Panc1 (cell line): Measurements from ENCODE around the gene ZNF664. TPM values are rescaled to one million over a fixed set of nuclear protein-coding genes. Genes with fewer than 3 reads are reported as not detected.

Experiments
- ATAC-seq: fragments of 200-7000 bp; cut with Tn5 transposase; 2 replicates; pipeline ENCODE4 v1.9.1; 2020; ENCODE audit warnings: mild to moderate bottlenecking, moderate library complexity
- BruUV-seq: library from RNA; stranded (reverse); fragments of 400-500 nt; replicated peaks from 2 replicates; lab custom pipeline; 2021; lab: Mats Ljungman, UMichigan
- CTCF ChIA-PET: fragments of 300-600 bp; sonication (Branson Sonifier 250); formaldehyde crosslinking; loops from one replicate; lab custom pipeline; 2022; ENCODE audit warnings: antibody characterized with exemption; lab: Charles Lee
- POLR2A ChIA-PET: fragments of 300-600 bp; sonication (Branson Sonifier 250); formaldehyde crosslinking; loops from one replicate; lab custom pipeline; 2022; ENCODE audit warnings: antibody characterized with exemption; lab: Charles Lee
- DNase-seq: peaks from one replicate; pipeline ENCODE4 v3.0.0-alpha.2; 2010; ENCODE audit warnings: low read depth, low spot score
- H3K27ac ChIP-seq: 2 replicates; pipeline ENCODE4 v1.5.1; 2011; ENCODE audit warnings: mild to moderate bottlenecking, low read length, inconsistent platforms
- H3K27me3 ChIP-seq: fragments of 200-500 bp; sonication (Bioruptor generic); 2 replicates; pipeline ENCODE4 v1.6.0; 2014; ENCODE audit warnings: low read length, inconsistent platforms; ENCODE audit not compliant: control insufficient read depth, insufficient read depth
- H3K36me3 ChIP-seq: fragments of 200-500 bp; sonication (Bioruptor generic); 2 replicates; pipeline ENCODE4 v1.5.1; 2014; ENCODE audit warnings: inconsistent platforms, mild to moderate bottlenecking, low read length, moderate library complexity; ENCODE audit not compliant: control insufficient read depth, insufficient read depth
- H3K4me1 ChIP-seq: 2 replicates; pipeline ENCODE4 v1.5.1; 2011; ENCODE audit warnings: inconsistent platforms, mild to moderate bottlenecking, low read length, moderate library complexity; ENCODE audit not compliant: control insufficient read depth, insufficient read depth
- H3K4me3 ChIP-seq, 2 experiments: 2 replicates each; pipeline ENCODE4 v1.5.1; 2011 to 2012; ENCODE audit warnings: low read depth in 2 of 2, low read length in 2 of 2, mild to moderate bottlenecking in 2 of 2, inconsistent platforms in 1 of 2, moderate library complexity in 1 of 2
- H3K9me3 ChIP-seq: fragments of 200-500 bp; sonication (Bioruptor generic); 2 replicates; pipeline ENCODE4 v1.5.1; 2014; ENCODE audit warnings: low read depth, mild to moderate bottlenecking, inconsistent platforms, low read length, moderate library complexity; ENCODE audit not compliant: control insufficient read depth, insufficient read depth
- POLR2AphosphoS5 ChIP-seq: IDR thresholded peaks from 2 replicates; pipeline ENCODE4 v1.6.1; 2012; ENCODE audit warnings: mild to moderate bottlenecking, low read depth, low read length, moderate library complexity
- SIN3A ChIP-seq: IDR thresholded peaks from 2 replicates; pipeline ENCODE4 v1.6.1; 2012; ENCODE audit warnings: low read depth, mild to moderate bottlenecking, low read length, moderate library complexity, borderline replicate concordance; ENCODE audit not compliant: insufficient read depth
- TCF7L2 ChIP-seq: IDR thresholded peaks from 2 replicates; pipeline ENCODE4 v1.6.1; 2011; ENCODE audit warnings: mild to moderate bottlenecking, low read depth, low read length, inconsistent platforms
- in situ Hi-C: cut with HindIII; loops from 2 replicates; pipeline ENCODE4 v1.10.0; 2016; ENCODE audit warnings: low sequenced_read_pairs, low pct_unique_long_range_greater_than_20kb
- intact Hi-C: fragments of 100-400 bp; cut with micrococcal nuclease; formaldehyde crosslinking; loops from one replicate; pipeline ENCODE4 v1.10.0; 2022; ENCODE audit not compliant: unreplicated experiment
- total RNA-seq: library from RNA; stranded (reverse); gene quantifications from one replicate; pipeline ENCODE4 v1.2.1, GENCODE V29; 2021; ENCODE audit not compliant: unreplicated experiment
- TF ChIP-seq, protein P1 (sequence below): fragments of 450-650 bp; IDR thresholded peaks from 2 replicates; pipeline ENCODE4 v1.5.1; 2017; ENCODE audit warnings: mild to moderate bottlenecking
- TF ChIP-seq, protein P2 (sequence below), 2 experiments: IDR thresholded peaks; 2 replicates each; pipeline ENCODE4 v1.6.1; 2011 to 2012; ENCODE audit warnings: low read depth in 2 of 2, control low read depth in 1 of 2, low read length in 1 of 2, mild to moderate bottlenecking in 1 of 2, moderate library complexity in 1 of 2; ENCODE audit not compliant: insufficient read depth in 1 of 2

ZNF664 gene
- total RNA-seq, 1 experiment from 2014 or later = 115 TPM

DNA sequence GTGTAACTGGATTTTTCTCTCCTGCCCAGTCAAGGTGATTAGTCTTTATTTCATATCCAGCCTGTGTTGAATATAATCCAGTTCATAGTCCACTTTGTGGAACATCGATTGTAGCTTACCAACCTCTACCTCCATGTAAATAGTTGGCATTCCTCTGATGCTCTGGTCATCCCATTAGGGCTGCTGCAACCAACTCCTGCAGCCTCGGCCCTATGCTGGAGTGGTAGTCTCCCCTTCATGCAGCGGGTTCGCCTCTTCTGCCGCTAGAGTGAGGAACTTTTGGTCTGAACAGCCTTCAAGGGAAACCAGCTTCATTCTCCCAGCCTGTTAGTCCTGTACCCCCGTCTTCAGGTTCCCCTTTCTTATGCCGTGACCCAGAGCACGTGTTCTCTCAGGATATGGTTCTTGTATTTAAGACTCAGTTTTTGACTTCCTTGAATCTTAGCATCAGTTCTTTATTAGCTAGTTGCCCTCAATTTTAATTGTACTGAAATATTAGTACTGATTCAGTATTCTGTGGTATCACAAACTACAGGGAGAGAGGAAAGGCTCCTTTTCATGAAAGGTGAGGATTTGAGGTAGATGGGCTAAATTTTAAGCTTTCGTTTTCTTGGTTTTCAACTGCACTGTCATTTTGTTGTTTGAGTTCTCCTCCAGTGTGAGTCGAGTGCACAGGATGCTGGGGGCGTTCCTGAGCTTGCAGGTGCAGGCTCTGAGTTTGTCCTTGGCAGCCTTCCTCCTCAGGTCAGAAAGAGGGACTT, 33.2 kb downstream of the ZNF664 start:
- TF ChIP-seq POLR2AphosphoS5 = no peak
- TF ChIP-seq TCF7L2 = no peak
- TF ChIP-seq SIN3A = no peak
- TF ChIP-seq, protein P1, sequence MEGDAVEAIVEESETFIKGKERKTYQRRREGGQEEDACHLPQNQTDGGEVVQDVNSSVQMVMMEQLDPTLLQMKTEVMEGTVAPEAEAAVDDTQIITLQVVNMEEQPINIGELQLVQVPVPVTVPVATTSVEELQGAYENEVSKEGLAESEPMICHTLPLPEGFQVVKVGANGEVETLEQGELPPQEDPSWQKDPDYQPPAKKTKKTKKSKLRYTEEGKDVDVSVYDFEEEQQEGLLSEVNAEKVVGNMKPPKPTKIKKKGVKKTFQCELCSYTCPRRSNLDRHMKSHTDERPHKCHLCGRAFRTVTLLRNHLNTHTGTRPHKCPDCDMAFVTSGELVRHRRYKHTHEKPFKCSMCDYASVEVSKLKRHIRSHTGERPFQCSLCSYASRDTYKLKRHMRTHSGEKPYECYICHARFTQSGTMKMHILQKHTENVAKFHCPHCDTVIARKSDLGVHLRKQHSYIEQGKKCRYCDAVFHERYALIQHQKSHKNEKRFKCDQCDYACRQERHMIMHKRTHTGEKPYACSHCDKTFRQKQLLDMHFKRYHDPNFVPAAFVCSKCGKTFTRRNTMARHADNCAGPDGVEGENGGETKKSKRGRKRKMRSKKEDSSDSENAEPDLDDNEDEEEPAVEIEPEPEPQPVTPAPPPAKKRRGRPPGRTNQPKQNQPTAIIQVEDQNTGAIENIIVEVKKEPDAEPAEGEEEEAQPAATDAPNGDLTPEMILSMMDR = no peak
- TF ChIP-seq, protein P2, sequence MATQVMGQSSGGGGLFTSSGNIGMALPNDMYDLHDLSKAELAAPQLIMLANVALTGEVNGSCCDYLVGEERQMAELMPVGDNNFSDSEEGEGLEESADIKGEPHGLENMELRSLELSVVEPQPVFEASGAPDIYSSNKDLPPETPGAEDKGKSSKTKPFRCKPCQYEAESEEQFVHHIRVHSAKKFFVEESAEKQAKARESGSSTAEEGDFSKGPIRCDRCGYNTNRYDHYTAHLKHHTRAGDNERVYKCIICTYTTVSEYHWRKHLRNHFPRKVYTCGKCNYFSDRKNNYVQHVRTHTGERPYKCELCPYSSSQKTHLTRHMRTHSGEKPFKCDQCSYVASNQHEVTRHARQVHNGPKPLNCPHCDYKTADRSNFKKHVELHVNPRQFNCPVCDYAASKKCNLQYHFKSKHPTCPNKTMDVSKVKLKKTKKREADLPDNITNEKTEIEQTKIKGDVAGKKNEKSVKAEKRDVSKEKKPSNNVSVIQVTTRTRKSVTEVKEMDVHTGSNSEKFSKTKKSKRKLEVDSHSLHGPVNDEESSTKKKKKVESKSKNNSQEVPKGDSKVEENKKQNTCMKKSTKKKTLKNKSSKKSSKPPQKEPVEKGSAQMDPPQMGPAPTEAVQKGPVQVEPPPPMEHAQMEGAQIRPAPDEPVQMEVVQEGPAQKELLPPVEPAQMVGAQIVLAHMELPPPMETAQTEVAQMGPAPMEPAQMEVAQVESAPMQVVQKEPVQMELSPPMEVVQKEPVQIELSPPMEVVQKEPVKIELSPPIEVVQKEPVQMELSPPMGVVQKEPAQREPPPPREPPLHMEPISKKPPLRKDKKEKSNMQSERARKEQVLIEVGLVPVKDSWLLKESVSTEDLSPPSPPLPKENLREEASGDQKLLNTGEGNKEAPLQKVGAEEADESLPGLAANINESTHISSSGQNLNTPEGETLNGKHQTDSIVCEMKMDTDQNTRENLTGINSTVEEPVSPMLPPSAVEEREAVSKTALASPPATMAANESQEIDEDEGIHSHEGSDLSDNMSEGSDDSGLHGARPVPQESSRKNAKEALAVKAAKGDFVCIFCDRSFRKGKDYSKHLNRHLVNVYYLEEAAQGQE (IDR thresholded peaks at IDR 0.05; ENCODE audit: insufficient read depth in 1 of 2, low read depth in 2 of 2, low read length in 1 of 2) = no peak
- H3K27ac ChIP-seq = no peak overlapping the region
- POLR2A ChIA-PET = no interaction called here
- peaks cover 10% of the 10 kb centered on the region for H3K36me3 ChIP-seq
- CTCF ChIA-PET = no interaction called here
- DNase-seq (no peak), ATAC-seq (no peak)
- no peaks in the 10 kb centered on the region for H3K9me3 ChIP-seq
- intact Hi-C loops = no loop called here
- no peak overlapping the region for H3K4me3 ChIP-seq
- no peaks in the 10 kb centered on the region for H3K4me1 ChIP-seq
- in situ Hi-C loops = no loop called here
- BruUV-seq = no TSS peak
- H3K27me3 ChIP-seq = no peaks in the 10 kb centered on the region

DNA sequence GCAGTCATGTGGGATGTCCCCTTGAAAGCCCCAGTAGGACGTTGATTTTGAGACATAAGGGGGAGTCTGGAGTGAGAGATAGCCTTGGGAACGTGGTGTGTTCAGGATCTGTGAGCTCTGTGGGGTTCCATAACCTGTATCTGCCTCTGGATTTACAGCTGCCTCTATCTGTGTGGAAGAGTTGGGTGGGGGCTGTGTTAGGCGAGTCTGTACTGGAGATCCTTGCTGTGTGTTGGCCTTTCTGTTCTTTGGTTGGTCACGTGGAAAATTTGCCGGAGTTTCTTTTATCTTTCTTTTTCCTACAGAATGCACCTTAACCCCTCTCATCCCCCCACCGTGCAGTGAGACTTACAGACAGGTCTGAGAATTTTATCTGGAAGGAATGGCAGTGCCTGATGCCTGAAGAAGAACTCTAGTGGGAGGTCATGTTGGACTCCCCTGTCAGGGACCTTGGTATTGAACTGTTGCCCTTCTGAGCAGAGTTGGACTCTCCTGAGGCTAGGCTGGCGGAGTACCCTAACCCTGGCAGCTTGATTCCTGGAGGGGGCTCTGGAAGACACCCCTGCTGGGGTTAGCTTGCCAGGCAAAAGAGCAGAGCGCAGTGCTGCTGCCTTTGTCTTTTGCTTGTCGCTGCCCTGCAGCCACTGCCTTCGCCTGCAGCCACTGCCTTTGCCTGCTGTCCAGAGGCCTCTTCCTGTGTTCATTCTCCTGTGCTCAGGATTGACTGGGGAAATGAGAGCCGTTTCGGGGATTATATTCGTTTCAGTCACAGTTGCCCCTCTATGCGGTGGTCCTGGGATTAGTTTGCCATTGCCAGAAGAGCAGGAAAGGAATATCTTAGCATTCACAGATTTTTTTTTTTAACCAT, 34.1 kb downstream of the ZNF664 start:
- H3K27me3 ChIP-seq = no peaks in the 10 kb centered on the region
- TF ChIP-seq SIN3A = no peak
- TF ChIP-seq, protein P2 (IDR thresholded peaks at IDR 0.05; ENCODE audit: insufficient read depth in 1 of 2, low read depth in 2 of 2, low read length in 1 of 2) = no peak
- TF ChIP-seq POLR2AphosphoS5 = no peak
- no peak overlapping the region for H3K27ac ChIP-seq
- H3K36me3 ChIP-seq = peaks cover 17% of the 10 kb centered on the region
- H3K9me3 ChIP-seq = no peaks in the 10 kb centered on the region
- H3K4me1 ChIP-seq = no peaks in the 10 kb centered on the region
- CTCF ChIA-PET = no interaction called here
- in situ Hi-C loops (no loop called here), intact Hi-C loops (no loop called here)
- DNase-seq (no peak), ATAC-seq (no peak)
- POLR2A ChIA-PET = no interaction called here
- no peak overlapping the region for H3K4me3 ChIP-seq
- BruUV-seq = no TSS peak
